HepG2 (cell line): Measurements from ENCODE around the gene GLCE. TPM values are rescaled to one million over a fixed set of nuclear protein-coding genes. Genes with fewer than 3 reads are reported as not detected.

ENCODE experiments used
- ATAC-seq: fragments of 200-7000 bp; cut with Tn5 transposase; 3 replicates; pipeline ENCODE4 v1.9.1; 2020; ENCODE audit warnings: mild to moderate bottlenecking, moderate library complexity
- BruUV-seq: library from RNA; stranded (reverse); fragments of 400-500 nt; replicated peaks from 2 replicates; lab custom pipeline; 2021; lab: Mats Ljungman, UMichigan
- CTCF ChIA-PET: fragments of 300-600 bp; formaldehyde crosslinking; extraction: SDS; loops from one replicate; lab custom pipeline; 2021; ENCODE audit warnings: low total read pairs, inconsistent platforms, low intra/inter-chr PET ratio; lab: Yijun Ruan, JAX
- POLR2A ChIA-PET: fragments of 350-600 bp; sonication (Branson Sonifier 250); formaldehyde crosslinking; loops from one replicate; lab custom pipeline; 2020; ENCODE audit warnings: antibody characterized with exemption, inconsistent platforms; lab: Yijun Ruan, JAX
- DNase-seq: peaks from one replicate; pipeline ENCODE4 v3.0.0-alpha.2; 2015; ENCODE audit warnings: low spot score
- FAIRE-seq: peaks from 3 replicates; lab custom pipeline; 2011; peaks lifted over from hg19 to GRCh38; lab: Jason Lieb, UNC
- H2AFZ ChIP-seq: one replicate; pipeline ENCODE4 v1.6.1; 2011; ENCODE audit warnings: low read length, inconsistent platforms
- H3K27ac ChIP-seq: fragments of 300-600 bp; 3 replicates; pipeline ENCODE4 v1.8.0; 2011; ENCODE audit warnings: mixed run types, mild to moderate bottlenecking, mixed read lengths, low read length, inconsistent platforms; ENCODE audit not compliant: insufficient read depth; ENCODE audit errors: extremely low read length
- H3K27me3 ChIP-seq, 2 experiments: fragments of 200-600 bp in 1 of 2; 2 replicates in 1 of 2; 3 replicates in 1 of 2; pipeline versions ENCODE4 v1.6.0 to v1.8.0; 2011; ENCODE audit warnings: low read length in 2 of 2, mild to moderate bottlenecking in 2 of 2, moderate library complexity in 2 of 2, inconsistent platforms in 1 of 2; ENCODE audit not compliant: insufficient read depth in 2 of 2, control insufficient read depth in 1 of 2
- H3K36me3 ChIP-seq, 2 experiments: fragments of 200-600 bp in 1 of 2; replicated peaks in 1 of 2; 2 replicates in 1 of 2; 3 replicates in 1 of 2; pipeline versions ENCODE4 v1.5.1 to v1.8.0; 2011; ENCODE audit warnings: low read length in 2 of 2, inconsistent platforms in 1 of 2; ENCODE audit not compliant: insufficient read depth in 2 of 2, control insufficient read depth in 1 of 2
- H3K4me1 ChIP-seq: 2 replicates; pipeline ENCODE4 v1.5.1; 2012; ENCODE audit warnings: low read length, inconsistent platforms; ENCODE audit not compliant: insufficient read depth
- H3K4me2 ChIP-seq: 2 replicates; pipeline ENCODE4 v1.6.0; 2011; ENCODE audit warnings: low read depth, low read length, inconsistent platforms
- H3K4me3 ChIP-seq, 3 experiments: fragments of 200-600 bp in 1 of 3; sonication (generic), shearing (Covaris generic) in 1 of 3; replicated peaks in 1 of 3; 2 replicates each; pipeline ENCODE4 v1.5.1; 2011 to 2016; ENCODE audit warnings: low read length in 3 of 3, inconsistent platforms in 2 of 3, low read depth in 2 of 3, mild to moderate bottlenecking in 2 of 3, control low read depth in 1 of 3, mixed read lengths in 1 of 3; ENCODE audit not compliant: insufficient read depth in 1 of 3
- H3K79me2 ChIP-seq: one replicate; pipeline ENCODE4 v1.6.1; 2011; ENCODE audit warnings: low read length, inconsistent platforms; ENCODE audit not compliant: insufficient read depth
- H3K9ac ChIP-seq: 2 replicates; pipeline ENCODE4 v1.6.0; 2011; ENCODE audit warnings: mild to moderate bottlenecking, low read depth, low read length, inconsistent platforms; ENCODE audit not compliant: insufficient read depth
- H3K9me3 ChIP-seq: 2 replicates; pipeline ENCODE4 v1.5.1; 2012; ENCODE audit warnings: mild to moderate bottlenecking, low read length
- H4K20me1 ChIP-seq: 2 replicates; pipeline ENCODE4 v1.6.0; 2011; ENCODE audit warnings: inconsistent platforms, mild to moderate bottlenecking, low read length, moderate library complexity; ENCODE audit not compliant: insufficient read depth
- ARID2 ChIP-seq: sonication (generic); formaldehyde crosslinking; IDR thresholded peaks from 2 replicates; pipeline ENCODE4 v1.8.1; 2022; ENCODE audit warnings: mild to moderate bottlenecking, missing genetic modification reagents, borderline replicate concordance
- BCL6 ChIP-seq: IDR thresholded peaks from 2 replicates; pipeline ENCODE4 v1.6.1; 2016; ENCODE audit warnings: missing genetic modification reagents, missing compliant biosample characterization
- CBX5 ChIP-seq: sonication (generic); formaldehyde crosslinking; IDR thresholded peaks from 2 replicates; pipeline ENCODE4 v1.4.0; 2020; ENCODE audit warnings: missing genetic modification reagents, borderline replicate concordance
- EED ChIP-seq: sonication (generic); formaldehyde crosslinking; IDR thresholded peaks from 2 replicates; pipeline ENCODE4 v1.5.0; 2020; ENCODE audit warnings: mild to moderate bottlenecking, missing genetic modification reagents
- HDAC1 ChIP-seq: sonication (generic); formaldehyde crosslinking; IDR thresholded peaks from 2 replicates; pipeline ENCODE4 v1.5.1; 2020; ENCODE audit warnings: mild to moderate bottlenecking, missing genetic modification reagents
- KDM2A ChIP-seq: sonication (generic); formaldehyde crosslinking; IDR thresholded peaks from 2 replicates; pipeline ENCODE4 v1.4.0; 2020; ENCODE audit warnings: low read depth, missing genetic modification reagents, borderline replicate concordance
- KDM3A ChIP-seq: IDR thresholded peaks from 2 replicates; pipeline ENCODE4 v1.6.1; 2018; ENCODE audit warnings: low read depth, missing compliant biosample characterization
- NR2C2 ChIP-seq: sonication (generic); formaldehyde crosslinking; IDR thresholded peaks from 2 replicates; pipeline ENCODE4 v1.4.0; 2020; ENCODE audit warnings: missing genetic modification reagents, mild to moderate bottlenecking, moderate library complexity, borderline replicate concordance
- SMAD3 ChIP-seq: sonication (generic); formaldehyde crosslinking; IDR thresholded peaks from 2 replicates; pipeline ENCODE4 v1.4.0; 2020; ENCODE audit warnings: missing genetic modification reagents
- SOX6 ChIP-seq, 2 experiments: fragments of 450-650 bp in 1 of 2; sonication (generic) in 1 of 2; formaldehyde crosslinking in 1 of 2; IDR thresholded peaks; 2 replicates each; pipeline versions ENCODE4 v1.4.0 to v1.6.1; 2017 to 2020; ENCODE audit warnings: antibody characterized with exemption in 1 of 2, mild to moderate bottlenecking in 1 of 2, missing genetic modification reagents in 1 of 2
- STAG1 ChIP-seq: sonication (generic); formaldehyde crosslinking; IDR thresholded peaks from 2 replicates; pipeline ENCODE4 v1.4.0; 2020; ENCODE audit warnings: missing genetic modification reagents
- ZBTB46 ChIP-seq: sonication (generic); formaldehyde crosslinking; IDR thresholded peaks from 2 replicates; pipeline ENCODE4 v1.4.0; 2020; ENCODE audit warnings: mild to moderate bottlenecking, missing genetic modification reagents, borderline replicate concordance
- ZBTB7B ChIP-seq: sonication (generic); formaldehyde crosslinking; IDR thresholded peaks from 2 replicates; pipeline ENCODE4 v1.4.0; 2020; ENCODE audit warnings: missing genetic modification reagents
- ZNF510 ChIP-seq: sonication (generic); formaldehyde crosslinking; IDR thresholded peaks from 2 replicates; pipeline ENCODE4 v1.4.0; 2020; ENCODE audit warnings: low read depth, mild to moderate bottlenecking, missing genetic modification reagents
- ZNF605 ChIP-seq: sonication (generic); formaldehyde crosslinking; IDR thresholded peaks from 2 replicates; pipeline ENCODE4 v1.8.0; 2022; ENCODE audit warnings: mild to moderate bottlenecking, missing genetic modification reagents
- ZNF709 ChIP-seq: sonication (generic); formaldehyde crosslinking; IDR thresholded peaks from 2 replicates; pipeline ENCODE4 v1.5.0; 2020; ENCODE audit warnings: mild to moderate bottlenecking, missing genetic modification reagents
- ZNF746 ChIP-seq: sonication (generic); formaldehyde crosslinking; IDR thresholded peaks from 2 replicates; pipeline ENCODE4 v1.8.0; 2022; ENCODE audit warnings: mild to moderate bottlenecking, missing genetic modification reagents
- ZNF747 ChIP-seq: sonication (generic); formaldehyde crosslinking; IDR thresholded peaks from 2 replicates; pipeline ENCODE4 v1.8.1; 2023; ENCODE audit warnings: missing genetic modification reagents, mild to moderate bottlenecking, borderline replicate concordance
- WGBS: methylation state at CpG from one replicate; pipeline ENCODE4 v1.1.6; 2017; ENCODE audit warnings: low lambda C conversion rate; 5-methylcytosine and 5-hydroxymethylcytosine counted together
- in situ Hi-C: cut with HindIII; loops from 2 replicates; pipeline ENCODE4 v1.10.0; 2017; ENCODE audit warnings: low pct_unique_long_range_greater_than_20kb; ENCODE audit not compliant: extremely low pct_ligation_motif_present
- intact Hi-C: fragments of 100-400 bp; cut with micrococcal nuclease; formaldehyde crosslinking; loops from one replicate; pipeline ENCODE4 v1.10.0; 2022; ENCODE audit not compliant: unreplicated experiment
- polyA plus RNA-seq, 8 experiments: library from polyadenylated mRNA; depleted of rRNA in 3 of 8; stranded (reverse) in 7 of 8; unstranded in 1 of 8; fragments of >200 nt; fragmentation: Illumina TruSeq in 4 of 8; extraction: Trizol in 4 of 8; gene quantifications; 2 replicates each; pipeline versions ENCODE4 v1.2.1 to v1.2.3, GENCODE V29; 2011 to 2016; ENCODE audit warnings: low read depth in 4 of 8, missing spikeins in 1 of 8, mixed read lengths in 1 of 8; ENCODE audit not compliant: insufficient read depth in 1 of 8
- total RNA-seq, 5 experiments: library from RNA; depleted of rRNA; stranded (reverse); fragments of >200 nt; fragmentation: Illumina TruSeq; extraction: Trizol; gene quantifications; 2 replicates each; pipeline ENCODE4 v1.2.3, GENCODE V29; 2016; ENCODE audit warnings: low read depth in 1 of 5
- TF ChIP-seq, protein P1 (sequence below), 2 experiments: sonication (generic) in 1 of 2; formaldehyde crosslinking in 1 of 2; IDR thresholded peaks; 2 replicates each; pipeline versions ENCODE4 v1.4.0 to v1.6.1; 2018 to 2020; ENCODE audit warnings: missing genetic modification reagents in 2 of 2, borderline replicate concordance in 1 of 2, low read depth in 1 of 2, mild to moderate bottlenecking in 1 of 2, missing biosample characterization in 1 of 2

The GLCE gene
- total and polyA plus RNA-seq, 2 of the 13 experiments (the other 11 are each of a cell fraction or from before 2014, with no cell fraction given): 12.9 to 23.4 TPM

GRCh38 chr15:69161079-69161877 is 843 bp downstream of the GLCE start:
- H2AFZ ChIP-seq: no peak overlapping the region
- DNase-seq (peak; percentile 30), FAIRE-seq (peak; percentile 48), ATAC-seq (peak; percentile 53)
- peaks cover 42% of the 10 kb centered on the region for H3K79me2 ChIP-seq
- intact Hi-C loops: loop anchor here (1.0 to 10.0 kb wide), 4 partner anchors 64 to 234 kb away; no protein-coding TSS in a partner anchor
- H3K4me1 ChIP-seq: peaks cover 37% of the 10 kb centered on the region
- ChIA-PET CTCF (no interaction called here), POLR2A (interaction anchor here (1.0 to 3.6 kb wide), 6 partner anchors 8 to 292 kb away, joined by 3 to 29 read pairs (median 7); partner anchors contain the start of gene RPLP1)
- no peaks in the 10 kb centered on the region for H3K9me3 ChIP-seq
- H3K4me2 ChIP-seq: peak overlapping the region; percentile 88
- H3K4me3 ChIP-seq: peak overlapping the region; percentile 93 to 97 (median 94)
- no TSS peak for BruUV-seq
- H3K36me3 ChIP-seq: no peaks in the 10 kb centered on the region
- H3K9ac ChIP-seq: peak overlapping the region; percentile 93
- H3K27ac ChIP-seq: peak overlapping the region; percentile 81
- 0% methylated on average over 16 of the region's 51 CpGs for WGBS
- in situ Hi-C loops: loop anchor here (5.0 kb wide), 2 partner anchors 61 to 104 kb away; no protein-coding TSS in a partner anchor
- no peaks in the 10 kb centered on the region for H4K20me1 ChIP-seq
- peaks cover 0 to 3% of the 10 kb centered on the region in 2 experiments; a peak in 3 of 5 replicates for H3K27me3 ChIP-seq
- TF ChIP-seq ARID2 (peak; percentile 83), SOX6 (IDR thresholded peaks at IDR 0.05) (no peak), SOX6 (CRISPR knock-in tag; IDR thresholded peaks at IDR 0.05) (0 out of 2 replicates have a peak, but pooled peaks have one; percentile 16), ZNF510 (no peak), STAG1 (CRISPR knock-in tag) (peak; percentile 67), KDM3A (CRISPR knock-in tag) (no peak), EED (CRISPR knock-in tag) (0 out of 2 replicates have a peak, but pooled peaks have one; percentile 28), ZBTB46 (CRISPR knock-in tag) (no peak), ZNF709 (CRISPR knock-in tag) (no peak), HDAC1 (CRISPR knock-in tag) (0 out of 2 replicates have a peak, but pooled peaks have one; percentile 28), BCL6 (CRISPR knock-in tag) (0 out of 2 replicates have a peak, but pooled peaks have one; percentile 13), CBX5 (CRISPR knock-in tag) (no peak), ZNF605 (CRISPR knock-in tag) (no peak), NR2C2 (CRISPR knock-in tag) (no peak), ZNF747 (CRISPR knock-in tag) (no peak), ZBTB7B (CRISPR knock-in tag) (peak; percentile 83), SMAD3 (CRISPR knock-in tag) (0 out of 2 replicates have a peak, but pooled peaks have one; percentile 29), ZNF746 (CRISPR knock-in tag) (no peak), KDM2A (CRISPR knock-in tag) (peak; percentile 27; the same call in 1 of the 2 replicates)
- TF ChIP-seq, protein P1, sequence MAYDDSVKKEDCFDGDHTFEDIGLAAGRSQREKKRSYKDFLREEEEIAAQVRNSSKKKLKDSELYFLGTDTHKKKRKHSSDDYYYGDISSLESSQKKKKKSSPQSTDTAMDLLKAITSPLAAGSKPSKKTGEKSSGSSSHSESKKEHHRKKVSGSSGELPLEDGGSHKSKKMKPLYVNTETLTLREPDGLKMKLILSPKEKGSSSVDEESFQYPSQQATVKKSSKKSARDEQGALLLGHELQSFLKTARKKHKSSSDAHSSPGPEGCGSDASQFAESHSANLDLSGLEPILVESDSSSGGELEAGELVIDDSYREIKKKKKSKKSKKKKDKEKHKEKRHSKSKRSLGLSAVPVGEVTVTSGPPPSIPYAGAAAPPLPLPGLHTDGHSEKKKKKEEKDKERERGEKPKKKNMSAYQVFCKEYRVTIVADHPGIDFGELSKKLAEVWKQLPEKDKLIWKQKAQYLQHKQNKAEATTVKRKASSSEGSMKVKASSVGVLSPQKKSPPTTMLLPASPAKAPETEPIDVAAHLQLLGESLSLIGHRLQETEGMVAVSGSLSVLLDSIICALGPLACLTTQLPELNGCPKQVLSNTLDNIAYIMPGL (CRISPR knock-in tag; IDR thresholded peaks at IDR 0.05; ENCODE audit: borderline replicate concordance in 1 of 2, low read depth in 1 of 2): peak; percentile 75 to 79; a peak in 3 of 4 replicates
